H1 (cell line): ENCODE results near the gene NOXO1. TPM values are rescaled to one million over a fixed set of nuclear protein-coding genes. Genes with fewer than 3 reads are reported as not detected.

ENCODE experiments used
- CTCF ChIA-PET: fragments of 300-600 bp; sonication (Branson Sonifier 250); formaldehyde crosslinking; loops from one replicate; lab custom pipeline; 2021; ENCODE audit not compliant: partially characterized antibody; lab: Charles Lee
- POLR2A ChIA-PET: fragments of 300-600 bp; sonication (Branson Sonifier 250); formaldehyde crosslinking; loops from one replicate; lab custom pipeline; 2021; ENCODE audit warnings: inconsistent platforms; ENCODE audit not compliant: partially characterized antibody; lab: Charles Lee
- DNase-seq, 2 experiments: peaks; one replicate each; pipeline versions ENCODE4 v3.0.0 to v3.0.0-alpha.2; 2010 to 2022; ENCODE audit warnings: low spot score in 2 of 2, low read depth in 1 of 2, mixed read lengths in 1 of 2
- FAIRE-seq: peaks from 2 replicates; lab custom pipeline; 2011; peaks lifted over from hg19 to GRCh38; lab: Jason Lieb, UNC
- H2AFZ ChIP-seq: 2 replicates; pipeline ENCODE4 v1.8.1; 2012; ENCODE audit warnings: low read length, inconsistent platforms
- H2AK5ac ChIP-seq: 2 replicates; pipeline ENCODE4 v1.6.1; 2013; ENCODE audit warnings: low read depth, low read length
- H2BK120ac ChIP-seq: replicated peaks from 2 replicates; pipeline ENCODE3; 2013; ENCODE audit warnings: low read depth, low read length, inconsistent platforms
- H2BK12ac ChIP-seq: 2 replicates; pipeline ENCODE4 v1.6.1; 2013; ENCODE audit warnings: low read depth, low read length
- H2BK15ac ChIP-seq: 2 replicates; pipeline ENCODE4 v1.6.1; 2013; ENCODE audit warnings: low read length
- H2BK20ac ChIP-seq: 2 replicates; pipeline ENCODE4 v1.6.1; 2013; ENCODE audit warnings: low read length
- H2BK5ac ChIP-seq: 2 replicates; pipeline ENCODE4 v1.6.1; 2013; ENCODE audit warnings: low read depth, low read length
- H3K14ac ChIP-seq: 2 replicates; pipeline ENCODE4 v1.6.1; 2013; ENCODE audit warnings: inconsistent platforms; ENCODE audit not compliant: insufficient read length
- H3K18ac ChIP-seq: 2 replicates; pipeline ENCODE4 v1.6.1; 2013; ENCODE audit warnings: low read length; ENCODE audit errors: extremely low read depth
- H3K23ac ChIP-seq: 2 replicates; pipeline ENCODE4 v1.6.1; 2013; ENCODE audit warnings: inconsistent platforms; ENCODE audit not compliant: insufficient read length
- H3K23me2 ChIP-seq: 2 replicates; pipeline ENCODE4 v1.6.1; 2013; ENCODE audit warnings: low read depth, low read length
- H3K27ac ChIP-seq: 2 replicates; pipeline ENCODE4 v1.6.1; 2011; ENCODE audit warnings: low read depth, low read length, inconsistent platforms
- H3K27me3 ChIP-seq, 4 experiments: replicated peaks in 1 of 4; 1 replicate in 1 of 4; 2 replicates in 3 of 4; pipeline versions ENCODE4 v1.6.1 to v1.8.1; 2011 to 2013; ENCODE audit warnings: low read length in 3 of 4, mild to moderate bottlenecking in 3 of 4, inconsistent platforms in 2 of 4, mixed read lengths in 2 of 4, moderate library complexity in 1 of 4; ENCODE audit not compliant: control insufficient read depth in 3 of 4, insufficient read depth in 3 of 4; ENCODE audit errors: extremely low read depth in 1 of 4
- H3K36me3 ChIP-seq, 4 experiments: 2 replicates each; pipeline versions ENCODE4 v1.6.1 to v1.8.1; 2011 to 2013; ENCODE audit warnings: mild to moderate bottlenecking in 4 of 4, low read length in 3 of 4, moderate library complexity in 2 of 4, control low read depth in 1 of 4, inconsistent platforms in 1 of 4; ENCODE audit not compliant: insufficient read depth in 4 of 4, control insufficient read depth in 2 of 4
- H3K4ac ChIP-seq: replicated peaks from 2 replicates; pipeline ENCODE3; 2013; ENCODE audit warnings: low read length, low read depth, mixed read lengths, inconsistent platforms; ENCODE audit not compliant: insufficient read length
- H3K4me1 ChIP-seq, 4 experiments: replicated peaks in 1 of 4; 1 replicate in 1 of 4; 2 replicates in 3 of 4; pipeline versions ENCODE4 v1.6.1 to v1.8.1; 2011 to 2013; ENCODE audit warnings: low read length in 3 of 4, inconsistent platforms in 2 of 4, mixed read lengths in 1 of 4; ENCODE audit not compliant: insufficient read depth in 4 of 4, control insufficient read depth in 3 of 4
- H3K4me2 ChIP-seq, 2 experiments: 2 replicates each; pipeline versions ENCODE4 v1.6.1 to v1.8.1; 2011 to 2013; ENCODE audit warnings: low read depth in 2 of 2, low read length in 2 of 2, control low read depth in 1 of 2, inconsistent platforms in 1 of 2, mild to moderate bottlenecking in 1 of 2; ENCODE audit not compliant: insufficient read depth in 1 of 2
- H3K4me3 ChIP-seq, 4 experiments: fragments of 200-600, 300-600 bp in 1 of 4; sonication (generic), shearing (Covaris generic), sonication (Bioruptor Twin) in 1 of 4; 2 replicates each; pipeline versions ENCODE4 v1.5.1 to v1.8.1; 2011 to 2016; ENCODE audit warnings: low read length in 4 of 4, low read depth in 3 of 4, control low read depth in 2 of 4, inconsistent platforms in 2 of 4, mild to moderate bottlenecking in 2 of 4, mixed read lengths in 1 of 4, moderate library complexity in 1 of 4; ENCODE audit not compliant: insufficient read depth in 2 of 4; ENCODE audit errors: extremely low read depth in 1 of 4
- H3K56ac ChIP-seq: replicated peaks from 2 replicates; pipeline ENCODE3; 2013; ENCODE audit warnings: low read depth, mild to moderate bottlenecking, mixed read lengths, low read length, inconsistent platforms; ENCODE audit not compliant: insufficient read length
- H3K79me1 ChIP-seq: 2 replicates; pipeline ENCODE4 v1.6.1; 2013; ENCODE audit warnings: low read depth, low read length, control low read depth
- H3K79me2 ChIP-seq, 2 experiments: 2 replicates each; pipeline versions ENCODE4 v1.6.1 to v1.8.1; 2012 to 2013; ENCODE audit warnings: low read length in 2 of 2, mild to moderate bottlenecking in 2 of 2, inconsistent platforms in 1 of 2; ENCODE audit not compliant: insufficient read depth in 2 of 2, control insufficient read depth in 1 of 2
- H3K9ac ChIP-seq, 4 experiments: replicated peaks in 1 of 4; 1 replicate in 1 of 4; 2 replicates in 3 of 4; pipeline versions ENCODE4 v1.6.1 to v1.8.1; 2011 to 2013; ENCODE audit warnings: low read depth in 3 of 4, low read length in 3 of 4, control low read depth in 2 of 4, mild to moderate bottlenecking in 2 of 4, moderate library complexity in 2 of 4, inconsistent platforms in 1 of 4; ENCODE audit errors: extremely low read depth in 1 of 4
- H3K9me3 ChIP-seq, 2 experiments: 2 replicates each; pipeline versions ENCODE4 v1.6.1 to v1.8.1; 2012 to 2013; ENCODE audit warnings: mild to moderate bottlenecking in 2 of 2, moderate library complexity in 2 of 2, control low read depth in 1 of 2, inconsistent platforms in 1 of 2, low read depth in 1 of 2, low read length in 1 of 2, mixed read lengths in 1 of 2; ENCODE audit not compliant: insufficient read depth in 2 of 2
- H4K20me1 ChIP-seq, 2 experiments: replicated peaks in 1 of 2; 2 replicates each; pipeline versions ENCODE3 to v1.8.1; 2011 to 2013; ENCODE audit warnings: inconsistent platforms in 2 of 2, low read length in 2 of 2, mild to moderate bottlenecking in 1 of 2; ENCODE audit not compliant: insufficient read depth in 2 of 2, control insufficient read depth in 1 of 2
- H4K5ac ChIP-seq: 2 replicates; pipeline ENCODE4 v1.6.1; 2013; ENCODE audit warnings: low read length, low read depth, mixed read lengths, inconsistent platforms; ENCODE audit not compliant: insufficient read length
- H4K8ac ChIP-seq: 2 replicates; pipeline ENCODE4 v1.8.0; 2013; ENCODE audit warnings: mild to moderate bottlenecking, moderate library complexity, low read length, inconsistent platforms; ENCODE audit not compliant: insufficient read depth; ENCODE audit errors: extremely low read depth
- H4K91ac ChIP-seq: replicated peaks from 2 replicates; pipeline ENCODE3; 2013; ENCODE audit warnings: low read length, mixed read lengths, inconsistent platforms; ENCODE audit not compliant: insufficient read length
- ATF2 ChIP-seq: IDR thresholded peaks from 2 replicates; pipeline ENCODE4 v1.6.1; 2012; ENCODE audit warnings: low read length, inconsistent platforms
- CTCF ChIP-seq, 3 experiments: IDR thresholded peaks; 1 replicate in 2 of 3; 2 replicates in 1 of 3; pipeline versions ENCODE4 v1.5.1 to v1.6.1; 2011; ENCODE audit warnings: low read length in 3 of 3, mild to moderate bottlenecking in 3 of 3, inconsistent platforms in 2 of 3, low read depth in 1 of 3, moderate library complexity in 1 of 3; ENCODE audit not compliant: insufficient read depth in 1 of 3; ENCODE audit errors: control extremely low read depth in 1 of 3
- KDM1A ChIP-seq: fragments of 200-600, 300-600 bp; sonication (generic); IDR thresholded peaks from 2 replicates; pipeline ENCODE4 v1.7.1; 2016; ENCODE audit warnings: mild to moderate bottlenecking, low read length, borderline replicate concordance
- RAD21 ChIP-seq, 2 experiments: IDR thresholded peaks in 1 of 2; conservative IDR thresholded peaks in 1 of 2; 2 replicates each; pipeline ENCODE4 v1.6.1; 2011; ENCODE audit warnings: low read depth in 2 of 2, low read length in 2 of 2, improper control_type of control experiment in 1 of 2, inconsistent platforms in 1 of 2, mild to moderate bottlenecking in 1 of 2, moderate library complexity in 1 of 2
- SP2 ChIP-seq: IDR thresholded peaks from 2 replicates; pipeline ENCODE4 v1.6.1; 2012; ENCODE audit warnings: mild to moderate bottlenecking, low read length, inconsistent platforms
- TCF12 ChIP-seq: IDR thresholded peaks from 2 replicates; pipeline ENCODE4 v1.6.1; 2011; ENCODE audit warnings: low read depth, mild to moderate bottlenecking, low read length
- WGBS, 2 experiments: shearing (Covaris generic) in 1 of 2; methylation state at CpG; one replicate each; pipeline versions ENCODE4 v1.1.6 to v1.1.7; 2013 to 2015; ENCODE audit warnings: low lambda C conversion rate in 2 of 2, mixed read lengths in 2 of 2, inconsistent platforms in 1 of 2, low coverage in 1 of 2, missing lambda C conversion rate in 1 of 2; ENCODE audit not compliant: insufficient replicate concordance in 2 of 2, insufficient coverage in 1 of 2, insufficient read length in 1 of 2; ENCODE audit errors: extremely low coverage in 1 of 2, missing lambda C conversion rate in 1 of 2; 5-methylcytosine and 5-hydroxymethylcytosine counted together
- polyA plus RNA-seq, 7 experiments: library from polyadenylated mRNA; depleted of rRNA in 3 of 7; stranded (reverse) in 5 of 7; unstranded in 2 of 7; fragments of >200 nt in 5 of 7; fragments of 200-250 nt in 2 of 7; gene quantifications; 1 replicate in 5 of 7; 2 replicates in 1 of 7; 4 replicates in 1 of 7; pipeline versions ENCODE4 v1.2.1 to v1.2.3, GENCODE V29; 2011 to 2013; ENCODE audit warnings: missing spikeins in 2 of 7, mixed read lengths in 2 of 7
- total RNA-seq: library from RNA; stranded (reverse); fragmentation: NEBNext Ultra II Directional; extraction: Animal tissue kit (Norgen Biotek cat#: 25700); gene quantifications from 2 replicates; pipeline ENCODE4 v1.2.1, GENCODE V29; 2021

The NOXO1 gene
- total and polyA plus RNA-seq, 2 of the 8 experiments (the other 6 are each of a cell fraction or from before 2014, with no cell fraction given), result 1.3 to 2.5 TPM

- H3K79me1 ChIP-seq, result peaks cover 9% of the 10 kb centered on the region; the same call in 1 of the 2 replicates
- no peak overlapping the region for H2BK15ac ChIP-seq
- no peak overlapping the region for H3K9ac ChIP-seq
- no peak overlapping the region for H4K8ac ChIP-seq
- no peak overlapping the region for H3K4me3 ChIP-seq
- H3K27ac ChIP-seq, result no peak overlapping the region
- no peaks in the 10 kb centered on the region for H3K27me3 ChIP-seq
- FAIRE-seq (no peak), DNase-seq (no peak)
- no peak overlapping the region for H3K4me2 ChIP-seq
- H3K23me2 ChIP-seq, result peaks cover 12% of the 10 kb centered on the region; the same call in 1 of the 2 replicates
- peaks cover 14 to 27% (median 20%) of the 10 kb centered on the region in 4 experiments for H3K36me3 ChIP-seq
- H3K9me3 ChIP-seq, result no peaks in the 10 kb centered on the region
- H3K23ac ChIP-seq, result no peak overlapping the region
- H4K5ac ChIP-seq, result no peak overlapping the region
- H2AK5ac ChIP-seq, result no peak overlapping the region
- H4K91ac ChIP-seq, result no peak overlapping the region
- H2BK20ac ChIP-seq, result no peak overlapping the region
- H2AFZ ChIP-seq, result no peak overlapping the region
- H3K79me2 ChIP-seq, result peaks cover 22 to 52% of the 10 kb centered on the region in 2 experiments; a peak in 3 of 4 replicates
- H2BK120ac ChIP-seq, result no peak overlapping the region
- CTCF ChIA-PET, result interaction anchor here (0.7 to 4.3 kb wide), 17 partner anchors 7 to 147 kb away, joined by 3 to 55 read pairs (median 9); partner anchors contain the start of genes NPW, NTHL1, SYNGR3 and TSC2
- H3K4ac ChIP-seq, result no peak overlapping the region
- peaks cover 3 to 38% (median 22%) of the 10 kb centered on the region in 4 experiments for H3K4me1 ChIP-seq
- POLR2A ChIA-PET, result interaction anchor here (0.6 to 4.7 kb wide), 11 partner anchors 9 to 1263 kb away, joined by 3 to 37 read pairs (median 7); partner anchors contain the start of genes RNF151, RPS2, SYNGR3 and TRAF7
- no peak overlapping the region for H3K18ac ChIP-seq
- no peak overlapping the region for H3K14ac ChIP-seq
- no peak for TF ChIP-seq TCF12
- no peak for TF ChIP-seq SP2
- peak; percentile 67 to 76 for TF ChIP-seq RAD21 (IDR thresholded peaks at IDR 0.05 in 1 of 2, conservative IDR thresholded peaks at IDR 0.05 in 1 of 2; ENCODE audit: low read depth in 2 of 2, low read length in 2 of 2)
- TF ChIP-seq KDM1A, result no peak
- TF ChIP-seq CTCF (IDR thresholded peaks at IDR 0.05; ENCODE audit: control extremely low read depth in 1 of 3, insufficient read depth in 1 of 3, low read depth in 1 of 3, low read length in 3 of 3), result peak in 2 of 3 experiments; percentile 50; a peak in 3 of 4 replicates
- TF ChIP-seq ATF2, result no peak
- peak overlapping the region; percentile 35; the same call in 1 of the 2 replicates for H2BK5ac ChIP-seq
- peaks cover 29 to 62% of the 10 kb centered on the region in 2 experiments for H4K20me1 ChIP-seq
- no peak overlapping the region for H3K56ac ChIP-seq
- WGBS, 2 experiments, result 89% methylated on average over 20 of the region's 21 CpGs; no CpG with 5 or more reads in 1 of the 2 experiments
- no peak overlapping the region for H2BK12ac ChIP-seq
These were observed 24.4 kb upstream of the NOXO1 start for GRCh38 chr16:2005646-2006045.
